CD4-positive, alpha-beta memory T cell (primary cell): Measurements from ENCODE around the gene EPHA6. TPM values are rescaled to one million over a fixed set of nuclear protein-coding genes. Genes with fewer than 3 reads are reported as not detected.
"Not testable (repeated sequence)": the region's sequence is repeated elsewhere in the genome, so short reads cannot be mapped to it uniquely, and the experiment has no call there.

Experiments
- CTCF ChIA-PET: fragments of 350-600 bp; sonication (Branson Sonifier 250); formaldehyde crosslinking; loops from one replicate; lab custom pipeline; 2021; ENCODE audit warnings: inconsistent platforms; ENCODE audit not compliant: partially characterized antibody; lab: Charles Lee
- POLR2A ChIA-PET: fragments of 350-600 bp; sonication (Branson Sonifier 250); formaldehyde crosslinking; loops from one replicate; lab custom pipeline; 2021; ENCODE audit not compliant: partially characterized antibody; lab: Charles Lee
- DNase-seq, 5 donors: peaks; one replicate each; pipeline versions ENCODE4 v3.0.0 to v3.0.0-alpha.2; 2020 to 2022; ENCODE audit warnings: mixed read lengths in 1 of 5
- H3K27ac ChIP-seq: one replicate; pipeline ENCODE4 v1.7.0; 2013; ENCODE audit warnings: low read depth, low read length
- H3K27me3 ChIP-seq: 2 replicates; pipeline ENCODE4 v1.7.0; 2013; ENCODE audit warnings: mild to moderate bottlenecking, low read length, moderate library complexity; ENCODE audit not compliant: insufficient read depth
- H3K36me3 ChIP-seq: 2 replicates; pipeline ENCODE4 v1.7.0; 2013; ENCODE audit warnings: mild to moderate bottlenecking, low read length, moderate library complexity; ENCODE audit not compliant: insufficient read depth
- H3K4me1 ChIP-seq: 2 replicates; pipeline ENCODE4 v1.7.0; 2013; ENCODE audit warnings: mild to moderate bottlenecking, low read length, moderate library complexity; ENCODE audit not compliant: insufficient read depth
- H3K4me3 ChIP-seq, 2 donors: one replicate each; pipeline ENCODE4 v1.7.0; 2013; ENCODE audit warnings: low read length in 2 of 2, mild to moderate bottlenecking in 1 of 2
- H3K9me3 ChIP-seq, 2 donors: one replicate each; pipeline ENCODE4 v1.7.0; 2013; ENCODE audit warnings: low read length in 2 of 2, control low read depth in 1 of 2; ENCODE audit not compliant: control insufficient read depth in 1 of 2
- H3K27ac Mint-ChIP-seq, 7 donors: one replicate each; pipeline ENCODE4 v1.8.0; 2020 to 2021; ENCODE audit warnings: mixed read lengths in 7 of 7, mild to moderate bottlenecking in 6 of 7, inconsistent platforms in 3 of 7, moderate library complexity in 3 of 7
- H3K27me3 Mint-ChIP-seq, 2 donors: one replicate each; pipeline ENCODE4 v1.8.0; 2020 to 2021; ENCODE audit warnings: mixed read lengths in 2 of 2
- H3K36me3 Mint-ChIP-seq, 2 donors: one replicate each; pipeline ENCODE4 v1.8.0; 2020 to 2021; ENCODE audit warnings: mixed read lengths in 2 of 2, inconsistent platforms in 1 of 2, mild to moderate bottlenecking in 1 of 2
- H3K4me1 Mint-ChIP-seq, 4 donors: one replicate each; pipeline ENCODE4 v1.8.0; 2020 to 2021; ENCODE audit warnings: mixed read lengths in 4 of 4, mild to moderate bottlenecking in 1 of 4
- H3K4me3 Mint-ChIP-seq, 8 donors: one replicate each; pipeline ENCODE4 v1.8.0; 2020 to 2021; ENCODE audit warnings: mixed read lengths in 8 of 8, mild to moderate bottlenecking in 7 of 8, moderate library complexity in 6 of 8, inconsistent platforms in 3 of 8
- H3K9me3 Mint-ChIP-seq, 8 donors: one replicate each; pipeline ENCODE4 v1.8.0; 2020 to 2021; ENCODE audit warnings: mixed read lengths in 8 of 8, mild to moderate bottlenecking in 5 of 8, inconsistent platforms in 3 of 8, moderate library complexity in 1 of 8
- intact Hi-C: fragments of 100-400 bp; cut with micrococcal nuclease; formaldehyde crosslinking; loops from one replicate; pipeline ENCODE4 v1.15.1; 2023
- polyA plus RNA-seq, 2 donors: library from polyadenylated mRNA; unstranded; fragments of 300-500 nt; fragmentation: Illumina TruSeq; gene quantifications; one replicate each; pipeline ENCODE4 v1.2.3, GENCODE V29; 2021
- total RNA-seq, 2 experiments: library from RNA; stranded (reverse); gene quantifications; one replicate each; pipeline ENCODE4 v1.2.3, GENCODE V29; 2021

EPHA6 gene
- total and polyA plus RNA-seq, 4 experiments from 2014 or later = not detected

- Histone ChIP-seq H3K36me3 (no peaks in the 10 kb centered on the region), H3K9me3 (no peaks in the 10 kb centered on the region), H3K4me1 (no peaks in the 10 kb centered on the region), H3K4me3 (no peak overlapping the region), H3K27me3 (no peaks in the 10 kb centered on the region), H3K27ac (no peak overlapping the region)
- POLR2A ChIA-PET = no interaction called here
- intact Hi-C loops = no loop called here
- H3K4me1 Mint-ChIP-seq = no peaks in the 10 kb centered on the region
- no peak overlapping the region for H3K27ac Mint-ChIP-seq
- H3K27me3 Mint-ChIP-seq = no peaks in the 10 kb centered on the region
- no peaks in the 10 kb centered on the region for H3K36me3 Mint-ChIP-seq
- no peak overlapping the region for H3K4me3 Mint-ChIP-seq
- no peak for DNase-seq
- CTCF ChIA-PET = no interaction called here
- peaks cover 0 to 8% (median 2%) of the 10 kb centered on the region in 8 donors for H3K9me3 Mint-ChIP-seq
Observed at GRCh38 chr3:96915445-96915844, 101.1 kb downstream of the EPHA6 start.

GRCh38 chr3:96931119-96931862, 116.9 kb downstream of the EPHA6 start:
- no peaks in the 10 kb centered on the region for H3K27me3 Mint-ChIP-seq
- Histone ChIP-seq H3K4me3 (no peak overlapping the region), H3K27me3 (no peaks in the 10 kb centered on the region), H3K36me3 (no peaks in the 10 kb centered on the region), H3K27ac (no peak overlapping the region), H3K9me3 (peaks cover 0 to 6% of the 10 kb centered on the region in 2 donors), H3K4me1 (no peaks in the 10 kb centered on the region)
- ChIA-PET POLR2A (no interaction called here), CTCF (no interaction called here)
- H3K36me3 Mint-ChIP-seq = peaks cover 0 to 3% of the 10 kb centered on the region in 2 donors
- no peaks in the 10 kb centered on the region for H3K4me1 Mint-ChIP-seq
- intact Hi-C loops = no loop called here
- H3K27ac Mint-ChIP-seq = no peak overlapping the region
- no peak for DNase-seq
- H3K4me3 Mint-ChIP-seq = no peak overlapping the region
- peaks cover 3 to 46% (median 25%) of the 10 kb centered on the region in 8 donors for H3K9me3 Mint-ChIP-seq

- intact Hi-C loops, H3K27ac Mint-ChIP-seq, H3K4me3 Mint-ChIP-seq, H3K4me1 Mint-ChIP-seq, H3K27me3 ChIP-seq, CTCF ChIA-PET, H3K36me3 ChIP-seq, H3K27ac ChIP-seq, H3K4me1 ChIP-seq, POLR2A ChIA-PET, H3K27me3 Mint-ChIP-seq, H3K36me3 Mint-ChIP-seq, DNase-seq, H3K4me3 ChIP-seq, H3K9me3 ChIP-seq: not testable (repeated sequence)
- peaks cover 2 to 16% (median 4%) of the 10 kb centered on the region in 8 donors for H3K9me3 Mint-ChIP-seq
Observed at GRCh38 chr3:96942131-96942530, 127.7 kb downstream of the EPHA6 start.

DNA sequence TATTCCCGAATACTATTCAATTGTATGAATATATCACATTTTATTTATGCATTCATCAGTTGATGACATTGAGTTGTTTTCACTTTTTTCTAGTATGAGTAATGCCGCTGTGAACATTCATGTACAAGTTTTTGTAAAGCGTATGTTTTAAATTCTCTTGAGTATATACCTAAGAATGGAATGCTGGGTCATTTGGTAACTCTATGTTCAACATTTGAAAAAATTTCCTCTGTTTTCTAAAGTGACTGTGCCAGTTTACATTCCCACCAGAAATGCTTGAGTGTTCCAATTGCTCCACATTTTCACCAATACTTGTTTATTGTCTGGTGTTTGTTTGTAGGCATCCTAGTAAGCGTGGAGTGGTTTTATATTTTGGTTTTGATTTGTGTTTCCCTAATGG, 144.5 kb downstream of the EPHA6 start:
- H3K27ac Mint-ChIP-seq = no peak overlapping the region
- intact Hi-C loops = no loop called here
- peaks cover 0 to 5% (median 0%) of the 10 kb centered on the region in 8 donors for H3K9me3 Mint-ChIP-seq
- DNase-seq = no peak
- no peaks in the 10 kb centered on the region for H3K27me3 Mint-ChIP-seq
- Histone ChIP-seq H3K4me3 (no peak overlapping the region), H3K27me3 (no peaks in the 10 kb centered on the region), H3K9me3 (no peaks in the 10 kb centered on the region), H3K36me3 (no peaks in the 10 kb centered on the region), H3K4me1 (no peaks in the 10 kb centered on the region), H3K27ac (no peak overlapping the region)
- CTCF ChIA-PET = no interaction called here
- no peaks in the 10 kb centered on the region for H3K36me3 Mint-ChIP-seq
- no peak overlapping the region for H3K4me3 Mint-ChIP-seq
- H3K4me1 Mint-ChIP-seq = no peaks in the 10 kb centered on the region
- POLR2A ChIA-PET = no interaction called here

DNA sequence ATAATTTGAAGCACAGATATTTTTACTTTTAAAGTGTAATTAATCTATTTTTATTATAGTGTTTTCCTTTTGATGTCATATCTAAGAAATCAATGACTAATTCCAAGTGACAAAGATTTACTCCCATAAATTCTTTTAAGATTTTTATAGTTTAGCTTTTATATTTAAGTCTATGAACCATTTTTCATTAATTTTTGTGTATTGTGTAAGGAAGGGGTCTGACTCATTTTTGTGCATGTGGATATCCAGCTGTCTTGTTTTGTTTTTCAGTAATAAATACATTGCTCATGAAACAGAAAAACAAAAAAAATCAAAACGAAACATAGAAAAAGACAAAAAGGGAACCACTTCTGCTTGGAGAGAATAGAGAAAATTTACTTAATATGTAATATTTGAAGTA, 145.1 kb downstream of the EPHA6 start:
- H3K9me3 Mint-ChIP-seq = peaks cover 0 to 3% (median 0%) of the 10 kb centered on the region in 8 donors

GRCh38 chr3:96959901-96960641, 145.7 kb downstream of the EPHA6 start:
- DNase-seq = no peak
- H3K4me3 Mint-ChIP-seq = no peak overlapping the region

More for the DNA sequence above, 145.1 kb downstream of the EPHA6 start:
- no peak overlapping the region for H3K4me3 ChIP-seq
- no peak overlapping the region for H3K27ac ChIP-seq
- Mint-ChIP-seq H3K27ac (no peak overlapping the region), H3K4me3 (no peak overlapping the region), H3K4me1 (no peaks in the 10 kb centered on the region), H3K27me3 (no peaks in the 10 kb centered on the region), H3K36me3 (no peaks in the 10 kb centered on the region)
- no peaks in the 10 kb centered on the region for H3K4me1 ChIP-seq
- H3K36me3 ChIP-seq = no peaks in the 10 kb centered on the region
- ChIA-PET POLR2A (no interaction called here), CTCF (no interaction called here)
- H3K27me3 ChIP-seq = no peaks in the 10 kb centered on the region
- DNase-seq = no peak
- intact Hi-C loops = no loop called here
- H3K9me3 ChIP-seq = no peaks in the 10 kb centered on the region

GRCh38 chr3:96960661-96961330, 146.4 kb downstream of the EPHA6 start:
- Mint-ChIP-seq H3K4me3 (no peak overlapping the region), H3K9me3 (peaks cover 0 to 3% (median 0%) of the 10 kb centered on the region in 8 donors), H3K4me1 (no peaks in the 10 kb centered on the region), H3K36me3 (no peaks in the 10 kb centered on the region), H3K27ac (no peak overlapping the region), H3K27me3 (no peaks in the 10 kb centered on the region)
- ChIA-PET CTCF (no interaction called here), POLR2A (no interaction called here)
- intact Hi-C loops = no loop called here
- no peak overlapping the region for H3K27ac ChIP-seq
- DNase-seq = no peak
- H3K4me3 ChIP-seq = no peak overlapping the region
- H3K36me3 ChIP-seq = no peaks in the 10 kb centered on the region
- no peaks in the 10 kb centered on the region for H3K9me3 ChIP-seq
- H3K4me1 ChIP-seq = no peaks in the 10 kb centered on the region
- H3K27me3 ChIP-seq = no peaks in the 10 kb centered on the region

More at GRCh38 chr3:96959901-96960641, 145.7 kb downstream of the EPHA6 start:
- POLR2A ChIA-PET = no interaction called here
- no peaks in the 10 kb centered on the region for H3K27me3 ChIP-seq
- no peak overlapping the region for H3K27ac ChIP-seq
- H3K4me1 Mint-ChIP-seq = no peaks in the 10 kb centered on the region
- peaks cover 0 to 3% (median 0%) of the 10 kb centered on the region in 8 donors for H3K9me3 Mint-ChIP-seq
- no peak overlapping the region for H3K4me3 ChIP-seq
- no peak overlapping the region for H3K27ac Mint-ChIP-seq
- CTCF ChIA-PET = no interaction called here
- H3K4me1 ChIP-seq = no peaks in the 10 kb centered on the region
- intact Hi-C loops = no loop called here
- no peaks in the 10 kb centered on the region for H3K36me3 Mint-ChIP-seq
- H3K27me3 Mint-ChIP-seq = no peaks in the 10 kb centered on the region
- no peaks in the 10 kb centered on the region for H3K9me3 ChIP-seq
- no peaks in the 10 kb centered on the region for H3K36me3 ChIP-seq
